ENCODE results near the gene MED22.
A peak's percentile ranks its signal among the peaks of the same experiment; 100 is the strongest.

- no peak for TF ChIP-seq EZH2phosphoT487 (IDR thresholded peaks at IDR 0.05)
- TF ChIP-seq CTCF (IDR thresholded peaks at IDR 0.05) = peak; percentile 62
Measured at GRCh38 chr9:133351908-133352634, 4.1 kb upstream of the MED22 start.

Data from neural progenitor cell (in vitro differentiated cells).